T47D (cell line): ENCODE results near the gene TXNDC17.
A peak's percentile ranks its signal among the peaks of the same experiment; 100 is the strongest.
"Not testable (repeated sequence)": the region's sequence is repeated elsewhere in the genome, so short reads cannot be mapped to it uniquely, and the experiment has no call there.

ENCODE experiments used
- DNase-seq, 2 experiments: peaks; one replicate each; pipeline versions ENCODE4 v3.0.0 to v3.0.0-alpha.2; 2011 to 2012; ENCODE audit warnings: low read depth in 1 of 2, low spot score in 1 of 2
- JUND ChIP-seq: IDR thresholded peaks from 2 replicates; pipeline ENCODE4 v1.6.1; 2012; ENCODE audit warnings: low read depth
- in situ Hi-C: cut with HindIII; loops from 2 replicates; pipeline ENCODE4 v1.10.0; 2016; ENCODE audit warnings: low sequenced_read_pairs, low pct_unique_long_range_greater_than_20kb

The TXNDC17 gene

GRCh38 chr17:6684881-6685767 is 44.3 kb downstream of the TXNDC17 start:
- TF ChIP-seq JUND, result no peak
- no peak for DNase-seq
- in situ Hi-C loops, result no loop called here

DNA sequence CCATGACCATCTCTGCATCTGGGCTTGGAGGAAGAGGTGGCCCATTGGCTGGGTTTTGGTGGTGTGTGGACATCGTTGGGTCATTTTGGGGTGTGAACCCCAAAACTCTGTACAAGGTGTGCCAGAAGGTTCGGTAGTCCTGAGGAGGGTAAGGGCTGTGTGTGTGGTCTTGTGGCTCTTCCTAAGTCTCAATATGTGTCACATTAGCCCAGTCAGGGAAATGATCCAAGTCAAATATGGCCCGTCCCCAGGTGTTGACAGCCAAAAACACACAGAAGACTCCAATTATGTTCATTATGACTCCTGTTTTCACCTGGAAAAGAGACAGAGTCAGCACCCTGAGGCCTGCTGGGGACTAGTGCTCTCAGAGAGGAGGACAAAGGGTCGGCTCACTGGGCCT is 45.2 kb downstream of the TXNDC17 start:
- in situ Hi-C loops, result no loop called here
- DNase-seq, result peak in 1 of 2 experiments; percentile 53
- TF ChIP-seq JUND, result no peak

DNA sequence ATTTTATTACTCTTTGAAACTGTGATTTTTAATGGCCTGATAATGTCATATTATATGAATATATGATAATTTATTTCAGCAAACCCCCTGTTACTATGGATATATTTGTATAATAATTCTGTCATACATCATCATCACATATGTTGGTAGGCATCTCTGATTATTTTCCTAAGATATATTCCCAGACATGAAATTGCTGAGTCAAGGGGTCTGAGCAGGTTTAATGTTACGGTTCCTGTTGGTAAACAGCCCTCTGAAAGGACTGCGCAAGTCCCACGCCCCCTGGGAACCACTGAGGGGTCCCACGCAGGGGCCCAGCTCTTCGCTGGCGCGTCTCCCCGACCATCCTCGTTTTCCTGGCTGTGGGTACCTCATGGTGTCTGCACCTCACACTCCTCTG is 48.1 kb downstream of the TXNDC17 start:
- in situ Hi-C loops, result no loop called here
- DNase-seq, result no peak
- no peak for TF ChIP-seq JUND

DNA sequence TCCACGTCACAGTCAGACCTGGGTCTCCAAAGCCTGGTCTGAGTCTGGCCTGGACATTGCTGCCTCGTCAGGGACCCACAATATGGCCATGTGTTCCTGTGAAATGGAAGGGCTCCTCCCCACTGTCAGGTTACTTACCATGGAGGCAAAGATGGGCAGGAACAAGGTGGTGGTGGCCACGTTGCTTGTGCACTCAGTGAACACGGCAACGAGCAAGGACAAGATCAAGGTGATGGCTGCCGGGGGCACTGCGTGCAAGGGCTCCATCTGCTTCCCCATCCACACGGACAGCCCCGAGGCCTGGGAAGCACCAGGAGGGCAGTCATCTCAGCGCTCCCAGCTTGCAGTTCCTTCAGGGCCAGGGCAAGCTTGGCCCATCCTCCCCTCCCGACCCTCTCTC is 49.8 kb downstream of the TXNDC17 start:
- TF ChIP-seq JUND, result no peak
- DNase-seq, result no peak
- in situ Hi-C loops, result no loop called here

- in situ Hi-C loops, result no loop called here
- DNase-seq, result no peak
- TF ChIP-seq JUND, result no peak
Observed at GRCh38 chr17:6691546-6691945, 50.7 kb downstream of the TXNDC17 start.

GRCh38 chr17:6691958-6692357 is 51.1 kb downstream of the TXNDC17 start:
- not testable (repeated sequence) for DNase-seq

More at GRCh38 chr17:6691958-6692357, 51.1 kb downstream of the TXNDC17 start:
- in situ Hi-C loops, result not testable (repeated sequence)
